HEK293 (cell line): Measurements from ENCODE around the gene FOXO3.

Experiments
- CTCF ChIA-PET: fragments of 350-600 bp; formaldehyde crosslinking; extraction: SDS; loops from one replicate; lab custom pipeline; 2021; ENCODE audit warnings: antibody characterized with exemption; lab: Yijun Ruan, JAX
- POLR2A ChIA-PET: fragments of 300-600 bp; formaldehyde crosslinking; extraction: SDS; loops from one replicate; lab custom pipeline; 2020; ENCODE audit warnings: antibody characterized with exemption, inconsistent platforms; lab: Yijun Ruan, JAX
- H3K27ac ChIP-seq: fragments of 200-500 bp; sonication (Bioruptor generic); 2 replicates; pipeline ENCODE4 v1.5.1; 2014; ENCODE audit warnings: low read depth, low read length, control low read depth, inconsistent platforms; ENCODE audit errors: extremely low read depth
- H3K36me3 ChIP-seq, 2 experiments: fragments of 200-500 bp in 1 of 2; sonication (Bioruptor generic) in 1 of 2; 1 replicate in 1 of 2; 2 replicates in 1 of 2; pipeline ENCODE4 v1.5.1; 2014 to 2017; ENCODE audit warnings: inconsistent platforms in 2 of 2, low read length in 2 of 2; ENCODE audit not compliant: control insufficient read depth in 2 of 2, insufficient read depth in 1 of 2
- H3K4me1 ChIP-seq: fragments of 200-500 bp; sonication (Bioruptor generic); 2 replicates; pipeline ENCODE4 v1.5.1; 2014; ENCODE audit warnings: mild to moderate bottlenecking, low read length, inconsistent platforms; ENCODE audit not compliant: control insufficient read depth, insufficient read depth
- H3K4me3 ChIP-seq: 2 replicates; pipeline ENCODE4 v1.5.1; 2011; ENCODE audit warnings: low read depth, mild to moderate bottlenecking, control low read depth, low read length, moderate library complexity
- H3K9me3 ChIP-seq: fragments of 200-500 bp; sonication (Bioruptor generic); 2 replicates; pipeline ENCODE4 v1.5.1; 2014; ENCODE audit warnings: low read depth, low read length, inconsistent platforms; ENCODE audit not compliant: control insufficient read depth, insufficient read depth
- FEZF1 ChIP-seq: fragments of 450-650 bp; formaldehyde crosslinking; IDR thresholded peaks from 2 replicates; pipeline ENCODE4 v1.5.1; 2016; ENCODE audit warnings: missing biosample characterization, missing genetic modification characterization
- GLI4 ChIP-seq: fragments of 450-650 bp; formaldehyde crosslinking; IDR thresholded peaks from 2 replicates; pipeline ENCODE4 v1.5.1; 2016; ENCODE audit warnings: missing biosample characterization, missing genetic modification characterization
- HOXC10 ChIP-seq: sonication (generic); formaldehyde crosslinking; IDR thresholded peaks from 2 replicates; pipeline ENCODE4 v1.8.1; 2023; ENCODE audit warnings: mild to moderate bottlenecking, missing genetic modification reagents
- SP3 ChIP-seq: fragments of 450-650 bp; formaldehyde crosslinking; IDR thresholded peaks from 2 replicates; pipeline ENCODE4 v1.5.1; 2016; ENCODE audit warnings: missing biosample characterization, missing genetic modification characterization
- YY1 ChIP-seq: fragments of 450-650 bp; formaldehyde crosslinking; IDR thresholded peaks from 2 replicates; pipeline ENCODE4 v1.5.1; 2018; ENCODE audit warnings: missing biosample characterization, missing genetic modification characterization
- ZBTB48 ChIP-seq: fragments of 450-650 bp; formaldehyde crosslinking; IDR thresholded peaks from 2 replicates; pipeline ENCODE4 v1.5.1; 2016; ENCODE audit warnings: missing biosample characterization, missing genetic modification characterization
- ZIC2 ChIP-seq: fragments of 450-650 bp; formaldehyde crosslinking; IDR thresholded peaks from 2 replicates; pipeline ENCODE4 v1.5.1; 2016; ENCODE audit warnings: missing biosample characterization, missing genetic modification characterization
- ZNF112 ChIP-seq: fragments of 450-650 bp; formaldehyde crosslinking; IDR thresholded peaks from 2 replicates; pipeline ENCODE4 v1.5.0; 2017; ENCODE audit warnings: missing biosample characterization, missing genetic modification characterization
- ZNF19 ChIP-seq: fragments of 450-650 bp; formaldehyde crosslinking; IDR thresholded peaks from 2 replicates; pipeline ENCODE4; 2016; ENCODE audit warnings: missing biosample characterization, missing genetic modification characterization, low read depth
- ZNF24 ChIP-seq: fragments of 450-650 bp; formaldehyde crosslinking; IDR thresholded peaks from 2 replicates; pipeline ENCODE4 v1.5.1; 2016; ENCODE audit warnings: missing biosample characterization, missing genetic modification characterization
- ZNF335 ChIP-seq: fragments of 450-650 bp; formaldehyde crosslinking; conservative IDR thresholded peaks from 2 replicates; pipeline ENCODE4 v1.5.1; 2016; ENCODE audit warnings: missing biosample characterization, missing genetic modification characterization
- ZNF514 ChIP-seq: fragments of 450-650 bp; formaldehyde crosslinking; IDR thresholded peaks from 2 replicates; pipeline ENCODE4 v1.5.1; 2016; ENCODE audit warnings: missing biosample characterization, missing genetic modification characterization
- ZNF560 ChIP-seq: fragments of 450-650 bp; formaldehyde crosslinking; IDR thresholded peaks from 2 replicates; pipeline ENCODE4 v1.5.1; 2017; ENCODE audit warnings: missing biosample characterization, missing genetic modification characterization, borderline replicate concordance
- TF ChIP-seq, protein P1 (sequence below): fragments of 450-650 bp; formaldehyde crosslinking; IDR thresholded peaks from 2 replicates; pipeline ENCODE4 v1.5.1; 2016; ENCODE audit warnings: missing biosample characterization, missing genetic modification characterization
- TF ChIP-seq, protein P2 (sequence below): fragments of 450-650 bp; formaldehyde crosslinking; conservative IDR thresholded peaks from 2 replicates; pipeline ENCODE4 v1.5.1; 2016; ENCODE audit warnings: low read depth, missing biosample characterization, missing genetic modification characterization
- TF ChIP-seq, protein P3 (sequence below): fragments of 450-650 bp; IDR thresholded peaks from 2 replicates; pipeline ENCODE4 v1.5.1; 2018; ENCODE audit warnings: missing biosample characterization, missing genetic modification characterization
- TF ChIP-seq, protein P4 (sequence below): fragments of 450-650 bp; formaldehyde crosslinking; IDR thresholded peaks from 2 replicates; pipeline ENCODE4 v1.5.1; 2016; ENCODE audit warnings: missing biosample characterization, missing genetic modification characterization
- TF ChIP-seq, protein P5 (sequence below): fragments of 450-650 bp; formaldehyde crosslinking; IDR thresholded peaks from 2 replicates; pipeline ENCODE4 v1.5.1; 2016; ENCODE audit warnings: missing biosample characterization, missing genetic modification characterization

Gene FOXO3

DNA sequence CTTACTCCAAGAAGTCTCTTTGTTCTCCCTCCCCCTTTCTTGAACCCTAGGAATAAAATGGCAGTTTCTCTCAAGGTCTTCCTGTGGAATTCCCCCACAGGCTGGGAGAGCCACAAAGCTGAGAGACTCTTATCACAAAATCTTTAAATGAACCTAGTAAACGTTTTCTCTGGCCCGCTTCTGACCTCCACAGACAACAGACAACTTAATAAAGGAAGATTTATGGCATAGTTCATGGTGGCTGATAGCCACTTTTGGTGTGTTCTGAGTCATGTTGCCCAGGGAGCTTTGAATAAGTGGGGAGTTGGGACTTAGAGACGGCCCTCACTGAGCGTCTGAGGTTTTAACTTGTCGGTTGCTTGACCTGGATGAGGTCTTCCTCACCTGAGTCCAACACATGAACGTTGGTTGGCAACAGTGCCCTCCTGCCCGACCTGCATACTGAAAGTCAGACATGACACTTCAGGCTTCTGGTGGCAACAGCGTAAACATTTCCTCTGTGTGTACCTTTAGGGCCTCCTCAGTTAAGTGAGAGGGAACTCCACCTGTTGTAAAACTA is 124.1 kb downstream of the FOXO3 start (continued):
- TF ChIP-seq ZNF560 (tag by site-specific recombination), result no peak
- TF ChIP-seq ZNF112, result no peak
- no peak for TF ChIP-seq ZNF19 (tag by site-specific recombination)
- TF ChIP-seq ZNF24, result peak; percentile 44; the same call in 1 of the 2 replicates
- TF ChIP-seq FEZF1 (tag by site-specific recombination), result peak; percentile 99
- TF ChIP-seq, protein P1, sequence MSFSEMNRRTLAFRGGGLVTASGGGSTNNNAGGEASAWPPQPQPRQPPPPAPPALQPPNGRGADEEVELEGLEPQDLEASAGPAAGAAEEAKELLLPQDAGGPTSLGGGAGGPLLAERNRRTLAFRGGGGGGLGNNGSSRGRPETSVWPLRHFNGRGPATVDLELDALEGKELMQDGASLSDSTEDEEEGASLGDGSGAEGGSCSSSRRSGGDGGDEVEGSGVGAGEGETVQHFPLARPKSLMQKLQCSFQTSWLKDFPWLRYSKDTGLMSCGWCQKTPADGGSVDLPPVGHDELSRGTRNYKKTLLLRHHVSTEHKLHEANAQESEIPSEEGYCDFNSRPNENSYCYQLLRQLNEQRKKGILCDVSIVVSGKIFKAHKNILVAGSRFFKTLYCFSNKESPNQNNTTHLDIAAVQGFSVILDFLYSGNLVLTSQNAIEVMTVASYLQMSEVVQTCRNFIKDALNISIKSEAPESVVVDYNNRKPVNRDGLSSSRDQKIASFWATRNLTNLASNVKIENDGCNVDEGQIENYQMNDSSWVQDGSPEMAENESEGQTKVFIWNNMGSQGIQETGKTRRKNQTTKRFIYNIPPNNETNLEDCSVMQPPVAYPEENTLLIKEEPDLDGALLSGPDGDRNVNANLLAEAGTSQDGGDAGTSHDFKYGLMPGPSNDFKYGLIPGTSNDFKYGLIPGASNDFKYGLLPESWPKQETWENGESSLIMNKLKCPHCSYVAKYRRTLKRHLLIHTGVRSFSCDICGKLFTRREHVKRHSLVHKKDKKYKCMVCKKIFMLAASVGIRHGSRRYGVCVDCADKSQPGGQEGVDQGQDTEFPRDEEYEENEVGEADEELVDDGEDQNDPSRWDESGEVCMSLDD (tag by site-specific recombination), result no peak
- TF ChIP-seq ZBTB48 (tag by site-specific recombination), result peak; percentile 56; the same call in 1 of the 2 replicates
- TF ChIP-seq, protein P2, sequence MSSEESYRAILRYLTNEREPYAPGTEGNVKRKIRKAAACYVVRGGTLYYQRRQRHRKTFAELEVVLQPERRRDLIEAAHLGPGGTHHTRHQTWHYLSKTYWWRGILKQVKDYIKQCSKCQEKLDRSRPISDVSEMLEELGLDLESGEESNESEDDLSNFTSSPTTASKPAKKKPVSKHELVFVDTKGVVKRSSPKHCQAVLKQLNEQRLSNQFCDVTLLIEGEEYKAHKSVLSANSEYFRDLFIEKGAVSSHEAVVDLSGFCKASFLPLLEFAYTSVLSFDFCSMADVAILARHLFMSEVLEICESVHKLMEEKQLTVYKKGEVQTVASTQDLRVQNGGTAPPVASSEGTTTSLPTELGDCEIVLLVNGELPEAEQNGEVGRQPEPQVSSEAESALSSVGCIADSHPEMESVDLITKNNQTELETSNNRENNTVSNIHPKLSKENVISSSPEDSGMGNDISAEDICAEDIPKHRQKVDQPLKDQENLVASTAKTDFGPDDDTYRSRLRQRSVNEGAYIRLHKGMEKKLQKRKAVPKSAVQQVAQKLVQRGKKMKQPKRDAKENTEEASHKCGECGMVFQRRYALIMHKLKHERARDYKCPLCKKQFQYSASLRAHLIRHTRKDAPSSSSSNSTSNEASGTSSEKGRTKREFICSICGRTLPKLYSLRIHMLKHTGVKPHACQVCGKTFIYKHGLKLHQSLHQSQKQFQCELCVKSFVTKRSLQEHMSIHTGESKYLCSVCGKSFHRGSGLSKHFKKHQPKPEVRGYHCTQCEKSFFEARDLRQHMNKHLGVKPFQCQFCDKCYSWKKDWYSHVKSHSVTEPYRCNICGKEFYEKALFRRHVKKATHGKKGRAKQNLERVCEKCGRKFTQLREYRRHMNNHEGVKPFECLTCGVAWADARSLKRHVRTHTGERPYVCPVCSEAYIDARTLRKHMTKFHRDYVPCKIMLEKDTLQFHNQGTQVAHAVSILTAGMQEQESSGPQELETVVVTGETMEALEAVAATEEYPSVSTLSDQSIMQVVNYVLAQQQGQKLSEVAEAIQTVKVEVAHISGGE, result no peak
- no peak for TF ChIP-seq ZNF335 (tag by site-specific recombination)

DNA sequence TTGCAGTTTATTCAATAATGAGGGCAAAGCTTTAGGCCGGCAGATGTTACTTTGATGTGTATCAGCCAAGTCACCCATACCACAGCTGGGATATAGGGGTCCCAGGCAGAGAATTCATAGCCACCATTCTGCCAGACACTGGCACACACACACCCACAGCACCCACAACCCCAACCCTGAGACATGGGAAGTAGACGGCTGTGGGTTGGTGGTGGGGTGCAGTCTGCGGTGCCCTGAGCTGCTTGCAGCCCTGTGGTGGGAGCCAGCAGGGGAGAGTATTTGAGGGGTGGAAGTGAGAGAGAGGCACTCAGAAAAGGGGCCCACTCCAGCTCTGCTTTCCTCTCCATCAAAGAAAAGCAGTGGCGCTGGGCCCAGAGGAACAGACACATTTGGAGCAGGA is 125.3 kb downstream of the FOXO3 start:
- Histone ChIP-seq H3K4me3 (no peak overlapping the region), H3K4me1 (peaks cover 9% of the 10 kb centered on the region), H3K36me3 (peaks cover 0 to 6% of the 10 kb centered on the region in 2 experiments; a peak in 1 of 3 replicates), H3K27ac (no peak overlapping the region), H3K9me3 (no peaks in the 10 kb centered on the region)
- TF ChIP-seq, protein P3, sequence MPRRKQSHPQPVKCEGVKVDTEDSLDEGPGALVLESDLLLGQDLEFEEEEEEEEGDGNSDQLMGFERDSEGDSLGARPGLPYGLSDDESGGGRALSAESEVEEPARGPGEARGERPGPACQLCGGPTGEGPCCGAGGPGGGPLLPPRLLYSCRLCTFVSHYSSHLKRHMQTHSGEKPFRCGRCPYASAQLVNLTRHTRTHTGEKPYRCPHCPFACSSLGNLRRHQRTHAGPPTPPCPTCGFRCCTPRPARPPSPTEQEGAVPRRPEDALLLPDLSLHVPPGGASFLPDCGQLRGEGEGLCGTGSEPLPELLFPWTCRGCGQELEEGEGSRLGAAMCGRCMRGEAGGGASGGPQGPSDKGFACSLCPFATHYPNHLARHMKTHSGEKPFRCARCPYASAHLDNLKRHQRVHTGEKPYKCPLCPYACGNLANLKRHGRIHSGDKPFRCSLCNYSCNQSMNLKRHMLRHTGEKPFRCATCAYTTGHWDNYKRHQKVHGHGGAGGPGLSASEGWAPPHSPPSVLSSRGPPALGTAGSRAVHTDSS (tag by site-specific recombination), result no peak
- no peak for TF ChIP-seq GLI4
- ChIA-PET POLR2A (no interaction called here), CTCF (interaction anchor here (1.2 kb wide), 1 partner anchor 144 kb away, joined by 3 read pairs; no protein-coding TSS in a partner anchor)

DNA sequence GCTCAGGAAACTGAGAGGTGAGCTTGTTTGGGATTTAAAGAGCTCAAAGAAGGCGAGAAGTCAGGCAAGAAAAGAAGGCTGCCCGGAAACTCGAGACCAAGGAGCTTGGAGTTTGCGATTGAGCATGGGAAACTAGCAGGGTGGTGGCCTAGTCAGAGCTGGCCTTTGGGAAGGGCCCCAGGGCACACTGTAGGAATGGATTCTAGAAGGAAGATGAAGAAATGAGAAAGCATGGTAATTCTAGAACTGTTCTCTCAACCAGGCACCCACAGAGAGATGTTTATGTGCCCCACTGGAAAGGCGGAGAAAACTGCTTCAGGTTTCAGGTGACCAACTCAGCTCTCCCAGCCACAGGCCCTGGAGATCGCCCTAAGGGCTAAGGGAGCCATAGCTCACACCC is 126.2 kb downstream of the FOXO3 start:
- peaks cover 0 to 6% of the 10 kb centered on the region in 2 experiments; a peak in 1 of 3 replicates for H3K36me3 ChIP-seq
- CTCF ChIA-PET, result no interaction called here
- POLR2A ChIA-PET, result interaction anchor here (0.5 to 1.1 kb wide), 2 partner anchors 126 to 130 kb away, joined by 4 read pairs; partner anchors contain the start of gene FOXO3
- no peak overlapping the region for H3K27ac ChIP-seq
- H3K4me3 ChIP-seq, result no peak overlapping the region
- H3K4me1 ChIP-seq, result peaks cover 9% of the 10 kb centered on the region
- no peaks in the 10 kb centered on the region for H3K9me3 ChIP-seq
- TF ChIP-seq HOXC10 (CRISPR knock-in tag) (no peak), ZNF514 (no peak), SP3 (no peak), ZIC2 (no peak), YY1 (tag by site-specific recombination) (no peak)
- TF ChIP-seq, protein P4, sequence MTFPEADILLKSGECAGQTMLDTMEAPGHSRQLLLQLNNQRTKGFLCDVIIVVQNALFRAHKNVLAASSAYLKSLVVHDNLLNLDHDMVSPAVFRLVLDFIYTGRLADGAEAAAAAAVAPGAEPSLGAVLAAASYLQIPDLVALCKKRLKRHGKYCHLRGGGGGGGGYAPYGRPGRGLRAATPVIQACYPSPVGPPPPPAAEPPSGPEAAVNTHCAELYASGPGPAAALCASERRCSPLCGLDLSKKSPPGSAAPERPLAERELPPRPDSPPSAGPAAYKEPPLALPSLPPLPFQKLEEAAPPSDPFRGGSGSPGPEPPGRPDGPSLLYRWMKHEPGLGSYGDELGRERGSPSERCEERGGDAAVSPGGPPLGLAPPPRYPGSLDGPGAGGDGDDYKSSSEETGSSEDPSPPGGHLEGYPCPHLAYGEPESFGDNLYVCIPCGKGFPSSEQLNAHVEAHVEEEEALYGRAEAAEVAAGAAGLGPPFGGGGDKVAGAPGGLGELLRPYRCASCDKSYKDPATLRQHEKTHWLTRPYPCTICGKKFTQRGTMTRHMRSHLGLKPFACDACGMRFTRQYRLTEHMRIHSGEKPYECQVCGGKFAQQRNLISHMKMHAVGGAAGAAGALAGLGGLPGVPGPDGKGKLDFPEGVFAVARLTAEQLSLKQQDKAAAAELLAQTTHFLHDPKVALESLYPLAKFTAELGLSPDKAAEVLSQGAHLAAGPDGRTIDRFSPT (tag by site-specific recombination), result no peak
- TF ChIP-seq, protein P5, sequence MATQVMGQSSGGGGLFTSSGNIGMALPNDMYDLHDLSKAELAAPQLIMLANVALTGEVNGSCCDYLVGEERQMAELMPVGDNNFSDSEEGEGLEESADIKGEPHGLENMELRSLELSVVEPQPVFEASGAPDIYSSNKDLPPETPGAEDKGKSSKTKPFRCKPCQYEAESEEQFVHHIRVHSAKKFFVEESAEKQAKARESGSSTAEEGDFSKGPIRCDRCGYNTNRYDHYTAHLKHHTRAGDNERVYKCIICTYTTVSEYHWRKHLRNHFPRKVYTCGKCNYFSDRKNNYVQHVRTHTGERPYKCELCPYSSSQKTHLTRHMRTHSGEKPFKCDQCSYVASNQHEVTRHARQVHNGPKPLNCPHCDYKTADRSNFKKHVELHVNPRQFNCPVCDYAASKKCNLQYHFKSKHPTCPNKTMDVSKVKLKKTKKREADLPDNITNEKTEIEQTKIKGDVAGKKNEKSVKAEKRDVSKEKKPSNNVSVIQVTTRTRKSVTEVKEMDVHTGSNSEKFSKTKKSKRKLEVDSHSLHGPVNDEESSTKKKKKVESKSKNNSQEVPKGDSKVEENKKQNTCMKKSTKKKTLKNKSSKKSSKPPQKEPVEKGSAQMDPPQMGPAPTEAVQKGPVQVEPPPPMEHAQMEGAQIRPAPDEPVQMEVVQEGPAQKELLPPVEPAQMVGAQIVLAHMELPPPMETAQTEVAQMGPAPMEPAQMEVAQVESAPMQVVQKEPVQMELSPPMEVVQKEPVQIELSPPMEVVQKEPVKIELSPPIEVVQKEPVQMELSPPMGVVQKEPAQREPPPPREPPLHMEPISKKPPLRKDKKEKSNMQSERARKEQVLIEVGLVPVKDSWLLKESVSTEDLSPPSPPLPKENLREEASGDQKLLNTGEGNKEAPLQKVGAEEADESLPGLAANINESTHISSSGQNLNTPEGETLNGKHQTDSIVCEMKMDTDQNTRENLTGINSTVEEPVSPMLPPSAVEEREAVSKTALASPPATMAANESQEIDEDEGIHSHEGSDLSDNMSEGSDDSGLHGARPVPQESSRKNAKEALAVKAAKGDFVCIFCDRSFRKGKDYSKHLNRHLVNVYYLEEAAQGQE (tag by site-specific recombination), result no peak
